Right atrium auricular region (tissue), 2 donors: ENCODE measurements around the gene PRPF19. TPM values are rescaled to one million over a fixed set of nuclear protein-coding genes. Genes with fewer than 3 reads are reported as not detected.
A peak's percentile ranks its signal among the peaks of the same experiment; 100 is the strongest.
"Not testable (repeated sequence)": the region's sequence is repeated elsewhere in the genome, so short reads cannot be mapped to it uniquely, and the experiment has no call there.

Experiments
- DNase-seq: peaks from one replicate; pipeline ENCODE4 v3.0.0-alpha.2; 2019; ENCODE audit warnings: low spot score
- H3K27ac ChIP-seq, 2 donors: fragments of 200-600 bp; sonication (generic); 1 replicate in 1 of 2; 2 replicates in 1 of 2; pipeline ENCODE4 v1.5.1; 2016 to 2019
- H3K27me3 ChIP-seq, 2 donors: fragments of 200-600 bp; sonication (generic); one replicate each; pipeline versions ENCODE4 v1.5.1 to v1.6.0; 2017 to 2019
- H3K36me3 ChIP-seq: fragments of 200-600 bp; sonication (generic); one replicate; pipeline ENCODE4 v1.5.1; 2016
- H3K4me1 ChIP-seq, 2 donors: fragments of 200-600 bp; sonication (generic); one replicate each; pipeline versions ENCODE4 v1.5.1 to v1.6.0; 2017 to 2019
- H3K4me3 ChIP-seq, 2 donors: fragments of 200-600 bp; sonication (generic); 1 replicate in 1 of 2; 2 replicates in 1 of 2; pipeline ENCODE4 v1.5.1; 2017 to 2019; ENCODE audit warnings: mild to moderate bottlenecking in 1 of 2, moderate library complexity in 1 of 2
- H3K9me3 ChIP-seq, 2 donors: fragments of 200-600 bp; sonication (generic); one replicate each; pipeline ENCODE4 v1.5.1; 2019
- CTCF ChIP-seq, 2 donors: fragments of 200-600 bp; sonication (generic); IDR thresholded peaks; one replicate each; pipeline ENCODE4 v1.5.1; 2019; ENCODE audit warnings: antibody characterized with exemption in 2 of 2
- total RNA-seq, 2 donors: library from RNA; depleted of rRNA; stranded (reverse); fragments of >200 nt; gene quantifications; one replicate each; pipeline ENCODE4 v1.1.0, GENCODE V29; 2016

The PRPF19 gene
- total RNA-seq, 2 donors from 2014 or later = 20.3 to 46.2 TPM

DNA sequence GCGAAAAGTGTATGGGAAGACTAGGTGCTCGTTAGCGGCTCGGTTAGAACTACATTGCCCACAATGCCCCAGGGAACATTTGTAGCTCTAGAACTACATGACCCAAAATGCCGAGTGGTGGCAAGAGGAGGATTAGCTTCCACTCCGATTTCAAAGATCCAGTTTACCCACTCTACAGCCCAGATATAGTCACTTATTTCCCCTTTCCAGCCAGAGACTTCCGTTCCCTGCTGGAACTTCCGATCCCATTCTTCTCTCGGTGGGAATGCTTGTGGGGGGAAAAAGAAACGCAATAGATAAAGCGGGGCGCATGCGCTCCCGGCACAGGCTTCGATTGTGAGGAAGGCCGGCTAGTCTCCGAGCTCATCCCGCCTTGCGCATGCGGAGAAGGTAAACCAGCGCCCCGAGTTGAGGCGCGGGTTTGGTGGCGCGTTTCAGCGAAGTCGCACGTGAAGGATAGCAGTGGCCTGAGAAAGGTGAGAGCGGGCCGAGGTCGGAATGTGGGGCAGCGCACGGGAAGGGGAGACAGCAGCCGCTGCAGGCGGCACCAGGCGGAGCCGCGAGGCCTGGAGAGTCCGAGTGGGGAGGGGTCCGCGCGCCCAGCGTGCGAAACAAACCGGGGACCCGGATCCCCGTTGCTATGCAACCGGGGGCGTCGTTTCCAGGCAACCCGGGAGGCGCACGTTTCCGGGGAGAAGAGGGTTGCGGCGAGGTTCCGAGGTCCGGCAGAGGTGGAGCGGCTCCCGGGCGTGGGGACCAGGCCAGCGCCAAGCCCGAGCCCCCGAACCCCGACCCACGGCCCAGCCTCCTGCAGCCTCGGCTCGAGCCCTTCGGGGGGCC lies 7.6 kb upstream of the PRPF19 start, which contains the start of gene TMEM109:
TMEM109 (plus strand) TSS at position 366 of the 840 bp plus-strand sequence. CDS start 5,536 bp downstream, outside the sequence.
- peak within 1 kb of the TSS; percentile 93 to 95 for H3K27ac ChIP-seq
- H3K27me3 ChIP-seq = no peaks in the 10 kb centered on the region
- no peaks in the 10 kb centered on the region for H3K36me3 ChIP-seq
- H3K4me1 ChIP-seq = peaks cover 0 to 62% of the 10 kb centered on the region in 2 donors
- H3K9me3 ChIP-seq = no peaks in the 10 kb centered on the region
- TF ChIP-seq CTCF (IDR thresholded peaks at IDR 0.05) = no peak
- H3K4me3 ChIP-seq = peak within 1 kb of the TSS; percentile 82 to 83
- DNase-seq = peak; percentile 89

GRCh38 chr11:60912851-60913528 lies 6.6 kb upstream of the PRPF19 start:
- no peak for DNase-seq

GRCh38 chr11:60912223-60912850 lies 6.0 kb upstream of the PRPF19 start:
- Histone ChIP-seq H3K36me3 (no peaks in the 10 kb centered on the region), H3K27ac (peak overlapping the region in 1 of 2 donors; percentile 95), H3K9me3 (no peaks in the 10 kb centered on the region), H3K4me1 (peaks cover 0 to 47% of the 10 kb centered on the region in 2 donors), H3K27me3 (no peaks in the 10 kb centered on the region), H3K4me3 (no peak overlapping the region)
- no peak for TF ChIP-seq CTCF (IDR thresholded peaks at IDR 0.05)
- DNase-seq = no peak

More at GRCh38 chr11:60912851-60913528, 6.6 kb upstream of the PRPF19 start:
- Histone ChIP-seq H3K27me3 (no peaks in the 10 kb centered on the region), H3K4me1 (peaks cover 0 to 51% of the 10 kb centered on the region in 2 donors), H3K9me3 (no peaks in the 10 kb centered on the region), H3K27ac (peak overlapping the region; percentile 93 to 95), H3K36me3 (no peaks in the 10 kb centered on the region), H3K4me3 (peak overlapping the region in 1 of 2 donors; percentile 83)
- no peak for TF ChIP-seq CTCF (IDR thresholded peaks at IDR 0.05)

DNA sequence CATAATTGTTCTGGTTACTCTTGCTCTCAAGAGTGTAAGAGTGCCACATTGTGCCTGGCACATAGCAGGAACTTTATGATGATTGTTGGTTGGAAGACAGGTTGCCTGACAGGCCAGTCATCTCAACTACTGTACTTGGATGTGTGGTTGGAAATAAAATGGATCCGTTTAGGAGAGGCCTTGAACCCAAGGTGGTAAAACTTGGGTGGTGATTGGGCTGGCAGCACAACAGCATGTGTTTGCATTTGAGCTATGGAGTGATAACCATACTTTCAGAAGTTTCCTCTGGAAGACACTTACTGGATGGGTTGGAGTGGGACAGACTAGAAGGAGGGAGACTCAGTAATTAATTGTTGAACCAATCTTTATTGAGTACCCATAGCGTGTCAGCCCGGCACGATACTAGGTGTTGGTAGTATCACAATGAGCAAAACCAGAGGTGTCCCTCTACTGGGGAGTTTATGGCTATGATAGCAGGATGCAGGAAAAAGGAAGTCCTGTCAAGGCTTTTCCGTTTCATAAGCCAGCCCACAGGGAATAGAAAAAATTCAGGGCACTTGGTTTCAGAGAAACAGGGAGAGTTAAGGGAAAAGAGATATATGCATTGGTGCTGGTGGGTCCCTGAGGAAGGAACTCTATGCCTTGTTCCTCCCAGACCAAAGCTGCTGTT lies 4.5 kb upstream of the PRPF19 start:
- no peak overlapping the region for H3K4me3 ChIP-seq
- TF ChIP-seq CTCF (IDR thresholded peaks at IDR 0.05) = peak in 1 of 2 donors; percentile 10
- H3K4me1 ChIP-seq = peaks cover 0 to 42% of the 10 kb centered on the region in 2 donors
- no peak overlapping the region for H3K27ac ChIP-seq
- H3K27me3 ChIP-seq = no peaks in the 10 kb centered on the region
- H3K36me3 ChIP-seq = no peaks in the 10 kb centered on the region
- DNase-seq = no peak
- H3K9me3 ChIP-seq = no peaks in the 10 kb centered on the region

DNA sequence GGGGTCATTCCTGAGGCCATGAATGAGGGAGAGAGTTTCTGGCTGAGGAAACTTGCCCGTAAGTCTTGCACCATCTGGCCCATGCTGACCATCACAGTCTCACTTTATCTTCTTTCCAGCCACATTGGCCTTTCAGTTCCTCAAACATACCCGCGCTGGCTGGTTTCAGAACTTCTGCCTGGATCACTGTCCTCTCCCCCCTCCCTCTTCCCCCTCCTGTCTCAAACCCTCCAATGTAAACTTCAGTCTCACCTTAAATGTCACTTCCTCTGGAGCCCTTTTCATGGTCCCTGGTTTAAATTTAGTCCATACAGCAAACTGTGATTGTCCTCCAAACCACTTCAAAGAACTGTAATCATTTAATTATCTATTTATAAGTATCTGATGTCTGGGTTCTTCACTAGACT lies 3.9 kb upstream of the PRPF19 start:
- H3K4me1 ChIP-seq = peaks cover 0 to 42% of the 10 kb centered on the region in 2 donors
- H3K27ac ChIP-seq = no peak overlapping the region

GRCh38 chr11:60909680-60910280 lies 3.4 kb upstream of the PRPF19 start:
- H3K9me3 ChIP-seq, H3K27ac ChIP-seq, DNase-seq, H3K36me3 ChIP-seq, H3K27me3 ChIP-seq, H3K4me3 ChIP-seq: not testable (repeated sequence)
- H3K4me1 ChIP-seq = peaks cover 0 to 42% of the 10 kb centered on the region in 2 donors

More for the DNA sequence above, 3.9 kb upstream of the PRPF19 start:
- Histone ChIP-seq H3K9me3 (no peaks in the 10 kb centered on the region), H3K4me3 (no peak overlapping the region), H3K36me3 (no peaks in the 10 kb centered on the region), H3K27me3 (no peaks in the 10 kb centered on the region)
- no peak for TF ChIP-seq CTCF (IDR thresholded peaks at IDR 0.05)
- no peak for DNase-seq
